ENCODE data around the gene RPS21. TPM values are rescaled to one million over a fixed set of nuclear protein-coding genes. Genes with fewer than 3 reads are reported as not detected.

Gene RPS21
- total and polyA plus RNA-seq, 2 of the 13 experiments (the other 11 are each of a cell fraction or from before 2014, with no cell fraction given), result 2,647 to 11,063 TPM

DNA sequence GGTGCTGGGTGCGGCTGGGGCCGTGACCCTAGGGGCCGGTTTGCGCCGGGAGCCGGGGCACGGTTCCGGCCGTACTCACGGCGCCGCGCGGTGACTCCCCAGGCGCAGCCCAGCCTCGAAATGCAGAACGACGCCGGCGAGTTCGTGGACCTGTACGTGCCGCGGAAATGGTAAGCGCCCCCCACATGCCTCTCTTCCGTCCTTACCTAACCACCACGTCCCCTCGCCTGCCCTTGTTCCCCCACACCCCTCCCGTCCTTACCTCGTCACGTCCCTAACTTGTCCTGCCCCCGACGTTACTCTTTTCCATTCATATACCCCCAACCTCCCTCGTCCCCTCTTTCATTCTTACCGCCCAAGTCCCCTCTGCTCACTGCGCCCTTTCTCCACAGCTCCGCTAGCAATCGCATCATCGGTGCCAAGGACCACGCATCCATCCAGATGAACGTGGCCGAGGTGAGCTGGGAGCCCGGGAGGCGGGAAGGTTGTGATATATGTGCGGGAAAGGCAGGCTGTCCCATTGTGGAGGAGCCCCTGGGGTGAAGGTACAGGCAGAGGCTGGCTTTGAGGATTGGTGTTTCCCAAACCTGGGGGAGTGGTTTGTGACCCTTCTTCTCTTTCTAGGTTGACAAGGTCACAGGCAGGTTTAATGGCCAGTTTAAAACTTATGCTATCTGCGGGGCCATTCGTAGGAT is 463 bp downstream of the RPS21 start (continued):
- TF ChIP-seq, protein P1, sequence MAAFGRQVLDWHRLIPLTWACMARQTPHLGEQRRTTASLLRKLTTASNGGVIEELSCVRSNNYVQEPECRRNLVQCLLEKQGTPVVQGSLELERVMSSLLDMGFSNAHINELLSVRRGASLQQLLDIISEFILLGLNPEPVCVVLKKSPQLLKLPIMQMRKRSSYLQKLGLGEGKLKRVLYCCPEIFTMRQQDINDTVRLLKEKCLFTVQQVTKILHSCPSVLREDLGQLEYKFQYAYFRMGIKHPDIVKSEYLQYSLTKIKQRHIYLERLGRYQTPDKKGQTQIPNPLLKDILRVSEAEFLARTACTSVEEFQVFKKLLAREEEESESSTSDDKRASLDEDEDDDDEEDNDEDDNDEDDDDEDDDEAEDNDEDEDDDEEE (CRISPR knock-in tag; IDR thresholded peaks at IDR 0.05), result 0 out of 2 replicates have a peak, but pooled peaks have one; percentile 55
- TF ChIP-seq ZNF674 (CRISPR knock-in tag; IDR thresholded peaks at IDR 0.05; ENCODE audit: low read depth) (peak; percentile 41; the same call in 1 of the 2 replicates), POLR2A (IDR thresholded peaks at IDR 0.05; ENCODE audit: insufficient read depth in 1 of 2, low read depth in 2 of 2, low read length in 2 of 2) (peak in 1 of 2 experiments; percentile 33; a peak in 1 of 4 replicates), RBM39 (IDR thresholded peaks at IDR 0.05; ENCODE audit: low read depth, low read length, poor library complexity, severe bottlenecking) (peak; percentile 27), ZNF543 (CRISPR knock-in tag; IDR thresholded peaks at IDR 0.05) (peak; percentile 9; the same call in 1 of the 2 replicates), MXD4 (CRISPR knock-in tag; IDR thresholded peaks at IDR 0.05) (no peak), ZNF564 (CRISPR knock-in tag; IDR thresholded peaks at IDR 0.05) (peak; percentile 43; the same call in 1 of the 2 replicates), ZNF589 (CRISPR knock-in tag; conservative IDR thresholded peaks at IDR 0.05) (peak; percentile 29; the same call in 1 of the 2 replicates), ZNF607 (CRISPR knock-in tag; IDR thresholded peaks at IDR 0.05; ENCODE audit: borderline replicate concordance) (peak; percentile 48; the same call in 1 of the 2 replicates), DNMT1 (CRISPR knock-in tag; IDR thresholded peaks at IDR 0.05) (no peak), ATF7-NPFF (CRISPR knock-in tag; IDR thresholded peaks at IDR 0.05; ENCODE audit: low read depth) (no peak; the same call in 1 of the 2 replicates), ZNF891 (CRISPR knock-in tag; IDR thresholded peaks at IDR 0.05) (peak; percentile 21; the same call in 1 of the 2 replicates), KDM3A (CRISPR knock-in tag; IDR thresholded peaks at IDR 0.05; ENCODE audit: low read depth) (no peak), KAT7 (CRISPR knock-in tag; IDR thresholded peaks at IDR 0.05; ENCODE audit: borderline replicate concordance) (peak; percentile 10), EHMT2 (IDR thresholded peaks at IDR 0.05; ENCODE audit: borderline replicate concordance, low read depth, low read length) (no peak), ZFP37 (CRISPR knock-in tag; IDR thresholded peaks at IDR 0.05; ENCODE audit: borderline replicate concordance) (0 out of 2 replicates have a peak, but pooled peaks have one; percentile 25)
- TF ChIP-seq, protein P2, sequence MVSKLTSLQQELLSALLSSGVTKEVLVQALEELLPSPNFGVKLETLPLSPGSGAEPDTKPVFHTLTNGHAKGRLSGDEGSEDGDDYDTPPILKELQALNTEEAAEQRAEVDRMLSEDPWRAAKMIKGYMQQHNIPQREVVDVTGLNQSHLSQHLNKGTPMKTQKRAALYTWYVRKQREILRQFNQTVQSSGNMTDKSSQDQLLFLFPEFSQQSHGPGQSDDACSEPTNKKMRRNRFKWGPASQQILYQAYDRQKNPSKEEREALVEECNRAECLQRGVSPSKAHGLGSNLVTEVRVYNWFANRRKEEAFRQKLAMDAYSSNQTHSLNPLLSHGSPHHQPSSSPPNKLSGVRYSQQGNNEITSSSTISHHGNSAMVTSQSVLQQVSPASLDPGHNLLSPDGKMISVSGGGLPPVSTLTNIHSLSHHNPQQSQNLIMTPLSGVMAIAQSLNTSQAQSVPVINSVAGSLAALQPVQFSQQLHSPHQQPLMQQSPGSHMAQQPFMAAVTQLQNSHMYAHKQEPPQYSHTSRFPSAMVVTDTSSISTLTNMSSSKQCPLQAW (CRISPR knock-in tag; IDR thresholded peaks at IDR 0.05), result peak; percentile 79
- TF ChIP-seq, protein P3, sequence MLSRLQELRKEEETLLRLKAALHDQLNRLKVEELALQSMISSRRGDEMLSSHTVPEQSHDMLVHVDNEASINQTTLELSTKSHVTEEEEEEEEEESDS (CRISPR knock-in tag; IDR thresholded peaks at IDR 0.05; ENCODE audit: borderline replicate concordance), result no peak
- TF ChIP-seq, protein P4, sequence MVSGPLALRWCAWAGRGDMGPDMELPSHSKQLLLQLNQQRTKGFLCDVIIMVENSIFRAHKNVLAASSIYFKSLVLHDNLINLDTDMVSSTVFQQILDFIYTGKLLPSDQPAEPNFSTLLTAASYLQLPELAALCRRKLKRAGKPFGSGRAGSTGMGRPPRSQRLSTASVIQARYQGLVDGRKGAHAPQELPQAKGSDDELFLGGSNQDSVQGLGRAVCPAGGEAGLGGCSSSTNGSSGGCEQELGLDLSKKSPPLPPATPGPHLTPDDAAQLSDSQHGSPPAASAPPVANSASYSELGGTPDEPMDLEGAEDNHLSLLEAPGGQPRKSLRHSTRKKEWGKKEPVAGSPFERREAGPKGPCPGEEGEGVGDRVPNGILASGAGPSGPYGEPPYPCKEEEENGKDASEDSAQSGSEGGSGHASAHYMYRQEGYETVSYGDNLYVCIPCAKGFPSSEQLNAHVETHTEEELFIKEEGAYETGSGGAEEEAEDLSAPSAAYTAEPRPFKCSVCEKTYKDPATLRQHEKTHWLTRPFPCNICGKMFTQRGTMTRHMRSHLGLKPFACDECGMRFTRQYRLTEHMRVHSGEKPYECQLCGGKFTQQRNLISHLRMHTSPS (CRISPR knock-in tag; IDR thresholded peaks at IDR 0.05; ENCODE audit: low read depth), result 0 out of 2 replicates have a peak, but pooled peaks have one; percentile 6
- TF ChIP-seq, protein P5, sequence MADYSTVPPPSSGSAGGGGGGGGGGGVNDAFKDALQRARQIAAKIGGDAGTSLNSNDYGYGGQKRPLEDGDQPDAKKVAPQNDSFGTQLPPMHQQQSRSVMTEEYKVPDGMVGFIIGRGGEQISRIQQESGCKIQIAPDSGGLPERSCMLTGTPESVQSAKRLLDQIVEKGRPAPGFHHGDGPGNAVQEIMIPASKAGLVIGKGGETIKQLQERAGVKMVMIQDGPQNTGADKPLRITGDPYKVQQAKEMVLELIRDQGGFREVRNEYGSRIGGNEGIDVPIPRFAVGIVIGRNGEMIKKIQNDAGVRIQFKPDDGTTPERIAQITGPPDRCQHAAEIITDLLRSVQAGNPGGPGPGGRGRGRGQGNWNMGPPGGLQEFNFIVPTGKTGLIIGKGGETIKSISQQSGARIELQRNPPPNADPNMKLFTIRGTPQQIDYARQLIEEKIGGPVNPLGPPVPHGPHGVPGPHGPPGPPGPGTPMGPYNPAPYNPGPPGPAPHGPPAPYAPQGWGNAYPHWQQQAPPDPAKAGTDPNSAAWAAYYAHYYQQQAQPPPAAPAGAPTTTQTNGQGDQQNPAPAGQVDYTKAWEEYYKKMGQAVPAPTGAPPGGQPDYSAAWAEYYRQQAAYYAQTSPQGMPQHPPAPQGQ (CRISPR knock-in tag; IDR thresholded peaks at IDR 0.05; ENCODE audit: borderline replicate concordance), result peak; percentile 55; the same call in 1 of the 2 replicates
- TF ChIP-seq, protein P6, sequence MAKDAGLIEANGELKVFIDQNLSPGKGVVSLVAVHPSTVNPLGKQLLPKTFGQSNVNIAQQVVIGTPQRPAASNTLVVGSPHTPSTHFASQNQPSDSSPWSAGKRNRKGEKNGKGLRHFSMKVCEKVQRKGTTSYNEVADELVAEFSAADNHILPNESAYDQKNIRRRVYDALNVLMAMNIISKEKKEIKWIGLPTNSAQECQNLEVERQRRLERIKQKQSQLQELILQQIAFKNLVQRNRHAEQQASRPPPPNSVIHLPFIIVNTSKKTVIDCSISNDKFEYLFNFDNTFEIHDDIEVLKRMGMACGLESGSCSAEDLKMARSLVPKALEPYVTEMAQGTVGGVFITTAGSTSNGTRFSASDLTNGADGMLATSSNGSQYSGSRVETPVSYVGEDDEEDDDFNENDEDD (CRISPR knock-in tag; IDR thresholded peaks at IDR 0.05; ENCODE audit: borderline replicate concordance), result 0 out of 2 replicates have a peak, but pooled peaks have one; percentile 6

All from HepG2 (cell line).